Measurements from ENCODE around the gene PRUNE2. TPM values are rescaled to one million over a fixed set of nuclear protein-coding genes. Genes with fewer than 3 reads are reported as not detected.

Gene PRUNE2
- total and polyA plus RNA-seq, 2 experiments from 2014 or later, result 0.46 to 4.1 TPM

GRCh38 chr9:76703270-76703669 is 202.6 kb downstream of the PRUNE2 start:
- Histone ChIP-seq H3K27me3 (peaks cover 12% of the 10 kb centered on the region), H3K4me3 (no peak overlapping the region), H3K79me2 (no peaks in the 10 kb centered on the region), H3K36me3 (replicated peaks; ENCODE audit: insufficient read depth, low read depth) (no peaks in the 10 kb centered on the region), H3K9me2 (replicated peaks; ENCODE audit: insufficient read depth) (no peaks in the 10 kb centered on the region), H3K27ac (no peak overlapping the region), H3K9me3 (ENCODE audit: low read depth) (no peaks in the 10 kb centered on the region), H3K4me1 (ENCODE audit: insufficient read depth) (no peaks in the 10 kb centered on the region), H2AFZ (no peak overlapping the region), H3K4me2 (no peak overlapping the region), H4K20me1 (ENCODE audit: insufficient read depth, poor library complexity, severe bottlenecking) (no peaks in the 10 kb centered on the region)
- 66% methylated on average over 7 of the region's 7 CpGs for WGBS (ENCODE audit: low lambda C conversion rate, missing lambda C conversion rate)
- DNase-seq (ENCODE audit: low spot score), result no peak
- no peak for TF ChIP-seq EZH2 (IDR thresholded peaks at IDR 0.05; ENCODE audit: borderline replicate concordance)
- TF ChIP-seq, protein P1, sequence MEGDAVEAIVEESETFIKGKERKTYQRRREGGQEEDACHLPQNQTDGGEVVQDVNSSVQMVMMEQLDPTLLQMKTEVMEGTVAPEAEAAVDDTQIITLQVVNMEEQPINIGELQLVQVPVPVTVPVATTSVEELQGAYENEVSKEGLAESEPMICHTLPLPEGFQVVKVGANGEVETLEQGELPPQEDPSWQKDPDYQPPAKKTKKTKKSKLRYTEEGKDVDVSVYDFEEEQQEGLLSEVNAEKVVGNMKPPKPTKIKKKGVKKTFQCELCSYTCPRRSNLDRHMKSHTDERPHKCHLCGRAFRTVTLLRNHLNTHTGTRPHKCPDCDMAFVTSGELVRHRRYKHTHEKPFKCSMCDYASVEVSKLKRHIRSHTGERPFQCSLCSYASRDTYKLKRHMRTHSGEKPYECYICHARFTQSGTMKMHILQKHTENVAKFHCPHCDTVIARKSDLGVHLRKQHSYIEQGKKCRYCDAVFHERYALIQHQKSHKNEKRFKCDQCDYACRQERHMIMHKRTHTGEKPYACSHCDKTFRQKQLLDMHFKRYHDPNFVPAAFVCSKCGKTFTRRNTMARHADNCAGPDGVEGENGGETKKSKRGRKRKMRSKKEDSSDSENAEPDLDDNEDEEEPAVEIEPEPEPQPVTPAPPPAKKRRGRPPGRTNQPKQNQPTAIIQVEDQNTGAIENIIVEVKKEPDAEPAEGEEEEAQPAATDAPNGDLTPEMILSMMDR (IDR thresholded peaks at IDR 0.05; ENCODE audit: poor library complexity), result no peak
- no peak for TF ChIP-seq EZH2phosphoT487 (IDR thresholded peaks at IDR 0.05; ENCODE audit: low read depth, severe bottlenecking, unreplicated experiment)

DNA sequence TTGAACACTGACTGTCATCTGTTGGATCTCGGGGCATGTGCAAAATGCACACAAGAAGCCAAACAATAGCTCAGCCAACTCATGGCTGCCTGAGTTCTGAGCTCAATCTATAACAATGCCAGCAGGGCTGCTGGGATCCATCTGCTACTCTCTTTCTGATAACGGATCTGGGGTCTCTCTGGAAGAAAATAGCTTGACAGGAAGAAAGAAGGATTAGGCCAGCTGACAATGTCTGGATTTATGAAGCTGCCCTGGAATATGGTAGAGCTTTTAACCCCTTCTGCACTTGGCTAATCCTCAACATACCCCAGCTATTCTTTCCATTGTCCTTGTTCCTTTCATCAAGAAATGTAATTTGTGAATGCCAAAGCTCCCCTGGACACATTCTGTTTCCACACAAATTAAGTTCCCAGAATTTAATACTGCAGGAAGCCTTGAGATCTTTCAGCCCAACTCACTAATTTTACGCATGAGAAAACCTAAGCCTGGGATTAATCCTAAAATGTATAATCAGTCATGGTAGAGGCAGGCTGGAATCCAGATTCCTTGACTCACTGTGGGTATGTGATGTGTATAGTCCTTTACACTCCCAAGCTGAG is 204.4 kb downstream of the PRUNE2 start:
- H4K20me1 ChIP-seq (ENCODE audit: insufficient read depth, poor library complexity, severe bottlenecking), result no peaks in the 10 kb centered on the region
- H3K79me2 ChIP-seq, result no peaks in the 10 kb centered on the region
- H3K4me1 ChIP-seq (ENCODE audit: insufficient read depth), result no peaks in the 10 kb centered on the region
- H2AFZ ChIP-seq, result no peak overlapping the region
- H3K27me3 ChIP-seq, result no peaks in the 10 kb centered on the region
- no peak overlapping the region for H3K27ac ChIP-seq
- WGBS (ENCODE audit: low lambda C conversion rate, missing lambda C conversion rate), result 43% methylated on average over 3 of the region's 3 CpGs
- no peaks in the 10 kb centered on the region for H3K36me3 ChIP-seq (replicated peaks; ENCODE audit: insufficient read depth, low read depth)
- TF ChIP-seq EZH2 (IDR thresholded peaks at IDR 0.05; ENCODE audit: borderline replicate concordance), result no peak
- no peak for DNase-seq (ENCODE audit: low spot score)
- no peak overlapping the region for H3K4me3 ChIP-seq
- H3K9me2 ChIP-seq (replicated peaks; ENCODE audit: insufficient read depth), result no peaks in the 10 kb centered on the region
- no peak overlapping the region for H3K4me2 ChIP-seq
- H3K9me3 ChIP-seq (ENCODE audit: low read depth), result no peaks in the 10 kb centered on the region

DNA sequence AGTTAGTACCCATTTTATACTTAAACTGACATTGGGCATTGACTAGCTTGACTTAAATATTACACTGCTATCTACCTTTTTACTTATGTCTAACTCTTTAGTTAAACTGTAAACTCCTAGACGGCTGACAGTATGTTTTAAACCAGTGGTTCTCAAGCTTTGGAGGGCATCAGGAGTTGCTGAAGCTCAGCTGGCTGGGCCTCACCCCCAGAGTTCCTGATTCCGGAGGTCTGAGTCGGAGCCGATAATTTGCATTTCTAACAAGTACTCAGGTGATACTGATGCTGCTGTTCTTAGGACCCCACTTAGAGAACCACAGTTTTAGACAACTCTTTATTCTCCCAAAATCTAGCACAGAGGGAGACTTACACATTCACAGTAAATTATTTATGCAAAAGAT is 205.0 kb downstream of the PRUNE2 start:
- 71% methylated on average over 4 of the region's 4 CpGs for WGBS (ENCODE audit: low lambda C conversion rate, missing lambda C conversion rate)
- H3K79me2 ChIP-seq, result no peaks in the 10 kb centered on the region
- no peaks in the 10 kb centered on the region for H3K36me3 ChIP-seq (replicated peaks; ENCODE audit: insufficient read depth, low read depth)
- H3K27ac ChIP-seq, result no peak overlapping the region
- no peaks in the 10 kb centered on the region for H3K27me3 ChIP-seq
- no peak overlapping the region for H3K4me2 ChIP-seq
- no peaks in the 10 kb centered on the region for H3K9me3 ChIP-seq (ENCODE audit: low read depth)
- no peaks in the 10 kb centered on the region for H3K4me1 ChIP-seq (ENCODE audit: insufficient read depth)
- H4K20me1 ChIP-seq (ENCODE audit: insufficient read depth, poor library complexity, severe bottlenecking), result no peaks in the 10 kb centered on the region
- H3K4me3 ChIP-seq, result no peak overlapping the region
- H2AFZ ChIP-seq, result no peak overlapping the region
- no peaks in the 10 kb centered on the region for H3K9me2 ChIP-seq (replicated peaks; ENCODE audit: insufficient read depth)
- no peak for DNase-seq (ENCODE audit: low spot score)
- TF ChIP-seq EZH2phosphoT487 (IDR thresholded peaks at IDR 0.05; ENCODE audit: low read depth, severe bottlenecking, unreplicated experiment) (no peak), EZH2 (IDR thresholded peaks at IDR 0.05; ENCODE audit: borderline replicate concordance) (no peak)
- TF ChIP-seq, protein P1 (IDR thresholded peaks at IDR 0.05; ENCODE audit: poor library complexity), result no peak

DNA sequence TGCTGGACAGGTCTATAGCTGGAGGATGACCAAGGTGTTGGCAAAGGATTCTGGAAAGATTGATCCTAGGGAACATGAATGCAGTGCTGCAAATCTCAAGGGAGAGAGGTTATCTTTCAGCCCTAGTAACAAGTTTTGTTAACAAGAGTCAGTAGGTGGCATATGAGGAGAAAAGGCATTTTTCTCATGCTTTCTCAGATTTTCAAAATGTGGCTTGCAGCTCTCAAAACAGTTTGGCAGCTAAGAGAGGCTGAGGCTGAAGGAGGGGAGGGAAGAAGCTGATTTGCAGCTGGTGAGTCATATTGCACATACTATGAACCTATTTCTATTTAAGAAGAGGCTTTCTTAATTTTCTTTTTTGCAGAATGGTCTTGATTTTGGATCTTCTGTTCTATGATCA is 205.9 kb downstream of the PRUNE2 start:
- H3K9me2 ChIP-seq (replicated peaks; ENCODE audit: insufficient read depth), result no peaks in the 10 kb centered on the region
- H3K79me2 ChIP-seq, result no peaks in the 10 kb centered on the region
- H3K9me3 ChIP-seq (ENCODE audit: low read depth), result no peaks in the 10 kb centered on the region
- H3K4me3 ChIP-seq, result no peak overlapping the region
- H2AFZ ChIP-seq, result no peak overlapping the region
- no peaks in the 10 kb centered on the region for H4K20me1 ChIP-seq (ENCODE audit: insufficient read depth, poor library complexity, severe bottlenecking)
- H3K4me2 ChIP-seq, result no peak overlapping the region
- no peaks in the 10 kb centered on the region for H3K36me3 ChIP-seq (replicated peaks; ENCODE audit: insufficient read depth, low read depth)
- no peaks in the 10 kb centered on the region for H3K4me1 ChIP-seq (ENCODE audit: insufficient read depth)
- H3K27ac ChIP-seq, result no peak overlapping the region
- no peak for DNase-seq (ENCODE audit: low spot score)
- TF ChIP-seq EZH2phosphoT487 (IDR thresholded peaks at IDR 0.05; ENCODE audit: low read depth, severe bottlenecking, unreplicated experiment) (no peak), EZH2 (IDR thresholded peaks at IDR 0.05; ENCODE audit: borderline replicate concordance) (no peak)
- TF ChIP-seq, protein P1 (IDR thresholded peaks at IDR 0.05; ENCODE audit: poor library complexity), result no peak
- no peaks in the 10 kb centered on the region for H3K27me3 ChIP-seq

Data from hepatocyte (in vitro differentiated cells).